ENCODE results near the gene PCIF1.
"Not testable (repeated sequence)": the region's sequence is repeated elsewhere in the genome, so short reads cannot be mapped to it uniquely, and the experiment has no call there.

PCIF1 gene

DNA sequence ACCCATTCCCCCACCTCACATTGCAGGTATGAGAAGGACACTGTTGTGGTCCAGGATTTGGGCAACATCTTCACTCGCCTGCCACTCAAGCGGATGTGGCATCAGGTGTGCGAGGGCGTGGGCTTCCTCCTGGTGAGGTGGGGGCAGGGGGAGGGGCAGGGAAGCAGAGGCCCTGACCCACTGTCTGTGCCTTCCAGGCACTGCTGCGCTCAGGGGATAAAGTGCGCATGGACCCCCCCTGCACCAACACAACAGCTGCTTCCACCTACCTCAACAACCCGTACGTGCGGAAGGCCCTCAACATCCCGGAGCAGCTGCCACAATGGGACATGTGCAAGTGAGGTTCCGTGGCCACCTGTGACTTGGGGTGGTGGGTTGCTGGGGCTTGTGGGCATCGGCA, 39.7 kb upstream of the PCIF1 start:
- Histone ChIP-seq H3K36me3 (ENCODE audit: control insufficient read depth, insufficient read depth, low read length, severe bottlenecking) (peaks cover 48% of the 10 kb centered on the region), H3K9me3 (ENCODE audit: control insufficient read depth, low read length) (no peaks in the 10 kb centered on the region), H3K4me3 (ENCODE audit: low read length) (no peak overlapping the region), H3K4me1 (ENCODE audit: control insufficient read depth, insufficient read depth, low read length) (peaks cover 20% of the 10 kb centered on the region), H3K27me3 (replicated peaks; ENCODE audit: control insufficient read depth, insufficient read depth, low read length) (no peaks in the 10 kb centered on the region), H3K9ac (ENCODE audit: low read length) (no peak overlapping the region)
- no peak for DNase-seq (ENCODE audit: low read depth)

- H3K36me3 ChIP-seq (ENCODE audit: control insufficient read depth, insufficient read depth, low read length, severe bottlenecking), result peaks cover 65% of the 10 kb centered on the region
These were observed 37.8 kb upstream of the PCIF1 start for GRCh38 chr20:45896641-45897161.

DNA sequence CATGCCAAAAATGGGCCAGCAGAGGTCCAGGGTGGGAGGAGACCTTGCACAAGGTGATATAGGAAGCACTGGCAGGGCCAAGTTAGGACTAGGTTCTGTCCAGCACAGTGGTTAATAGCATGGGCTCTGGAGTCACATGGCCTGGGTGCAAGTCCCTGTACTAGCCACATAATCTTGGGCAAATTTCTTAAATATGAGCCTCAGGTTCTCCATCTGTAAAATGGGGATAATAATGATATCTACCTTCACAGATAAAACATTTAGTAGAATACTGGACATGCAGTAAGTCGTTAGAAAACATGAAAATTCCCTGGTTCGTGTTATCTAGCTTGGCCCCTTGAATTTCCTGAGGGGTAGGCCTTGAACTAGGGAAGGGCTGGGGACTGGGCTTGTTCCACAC, 37.2 kb upstream of the PCIF1 start:
- Histone ChIP-seq H3K27me3 (replicated peaks; ENCODE audit: control insufficient read depth, insufficient read depth, low read length) (no peaks in the 10 kb centered on the region), H3K9me3 (ENCODE audit: control insufficient read depth, low read length) (no peaks in the 10 kb centered on the region), H3K4me1 (ENCODE audit: control insufficient read depth, insufficient read depth, low read length) (peaks cover 4% of the 10 kb centered on the region), H3K9ac (ENCODE audit: low read length) (no peak overlapping the region), H3K36me3 (ENCODE audit: control insufficient read depth, insufficient read depth, low read length, severe bottlenecking) (peaks cover 71% of the 10 kb centered on the region), H3K4me3 (ENCODE audit: low read length) (no peak overlapping the region)
- no peak for DNase-seq (ENCODE audit: low read depth)

More at GRCh38 chr20:45896641-45897161, 37.8 kb upstream of the PCIF1 start:
- Histone ChIP-seq H3K9me3 (ENCODE audit: control insufficient read depth, low read length) (no peaks in the 10 kb centered on the region), H3K4me1 (ENCODE audit: control insufficient read depth, insufficient read depth, low read length) (peaks cover 10% of the 10 kb centered on the region), H3K4me3 (ENCODE audit: low read length) (no peak overlapping the region), H3K9ac (ENCODE audit: low read length) (no peak overlapping the region), H3K27me3 (replicated peaks; ENCODE audit: control insufficient read depth, insufficient read depth, low read length) (no peaks in the 10 kb centered on the region)
- DNase-seq (ENCODE audit: low read depth), result no peak

GRCh38 chr20:45897692-45898091, 36.8 kb upstream of the PCIF1 start:
- no peaks in the 10 kb centered on the region for H3K9me3 ChIP-seq (ENCODE audit: control insufficient read depth, low read length)
- H3K9ac ChIP-seq (ENCODE audit: low read length), result no peak overlapping the region
- no peak overlapping the region for H3K4me3 ChIP-seq (ENCODE audit: low read length)
- H3K36me3 ChIP-seq (ENCODE audit: control insufficient read depth, insufficient read depth, low read length, severe bottlenecking), result peaks cover 72% of the 10 kb centered on the region
- DNase-seq (ENCODE audit: low read depth), result no peak
- H3K27me3 ChIP-seq (replicated peaks; ENCODE audit: control insufficient read depth, insufficient read depth, low read length), result no peaks in the 10 kb centered on the region
- no peaks in the 10 kb centered on the region for H3K4me1 ChIP-seq (ENCODE audit: control insufficient read depth, insufficient read depth, low read length)

DNA sequence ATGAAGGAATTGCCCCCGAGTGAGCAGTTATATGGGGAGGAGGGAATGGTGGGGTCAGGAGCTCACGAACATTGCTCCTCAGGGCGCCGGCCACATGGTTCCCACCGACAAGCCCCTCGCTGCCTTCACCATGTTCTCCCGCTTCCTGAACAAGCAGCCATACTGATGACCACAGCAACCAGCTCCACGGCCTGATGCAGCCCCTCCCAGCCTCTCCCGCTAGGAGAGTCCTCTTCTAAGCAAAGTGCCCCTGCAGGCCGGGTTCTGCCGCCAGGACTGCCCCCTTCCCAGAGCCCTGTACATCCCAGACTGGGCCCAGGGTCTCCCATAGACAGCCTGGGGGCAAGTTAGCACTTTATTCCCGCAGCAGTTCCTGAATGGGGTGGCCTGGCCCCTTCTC, 36.2 kb upstream of the PCIF1 start:
- Histone ChIP-seq H3K4me1 (ENCODE audit: control insufficient read depth, insufficient read depth, low read length) (no peaks in the 10 kb centered on the region), H3K9me3 (ENCODE audit: control insufficient read depth, low read length) (no peaks in the 10 kb centered on the region), H3K4me3 (ENCODE audit: low read length) (no peak overlapping the region), H3K9ac (ENCODE audit: low read length) (no peak overlapping the region), H3K27me3 (replicated peaks; ENCODE audit: control insufficient read depth, insufficient read depth, low read length) (no peaks in the 10 kb centered on the region), H3K36me3 (ENCODE audit: control insufficient read depth, insufficient read depth, low read length, severe bottlenecking) (peaks cover 76% of the 10 kb centered on the region)
- no peak for DNase-seq (ENCODE audit: low read depth)

- H3K4me3 ChIP-seq (ENCODE audit: low read length), result no peak overlapping the region
- H3K9me3 ChIP-seq (ENCODE audit: control insufficient read depth, low read length), result no peaks in the 10 kb centered on the region
- no peaks in the 10 kb centered on the region for H3K27me3 ChIP-seq (replicated peaks; ENCODE audit: control insufficient read depth, insufficient read depth, low read length)
- no peak overlapping the region for H3K9ac ChIP-seq (ENCODE audit: low read length)
- no peak for DNase-seq (ENCODE audit: low read depth)
- no peaks in the 10 kb centered on the region for H3K4me1 ChIP-seq (ENCODE audit: control insufficient read depth, insufficient read depth, low read length)
- peaks cover 79% of the 10 kb centered on the region for H3K36me3 ChIP-seq (ENCODE audit: control insufficient read depth, insufficient read depth, low read length, severe bottlenecking)
These were observed 35.2 kb upstream of the PCIF1 start for GRCh38 chr20:45899046-45899835.

GRCh38 chr20:45901332-45901731, 33.2 kb upstream of the PCIF1 start:
- not testable (repeated sequence) for H3K4me3 ChIP-seq (ENCODE audit: low read length); H3K27me3 ChIP-seq (replicated peaks; ENCODE audit: control insufficient read depth, insufficient read depth, low read length); H3K4me1 ChIP-seq (ENCODE audit: control insufficient read depth, insufficient read depth, low read length); DNase-seq (ENCODE audit: low read depth); H3K9me3 ChIP-seq (ENCODE audit: control insufficient read depth, low read length); H3K9ac ChIP-seq (ENCODE audit: low read length)
- H3K36me3 ChIP-seq (ENCODE audit: control insufficient read depth, insufficient read depth, low read length, severe bottlenecking), result peaks cover 96% of the 10 kb centered on the region

- Histone ChIP-seq H3K4me3 (ENCODE audit: low read length) (no peak overlapping the region), H3K36me3 (ENCODE audit: control insufficient read depth, insufficient read depth, low read length, severe bottlenecking) (peaks cover 92% of the 10 kb centered on the region), H3K9me3 (ENCODE audit: control insufficient read depth, low read length) (no peaks in the 10 kb centered on the region), H3K9ac (ENCODE audit: low read length) (no peak overlapping the region), H3K4me1 (ENCODE audit: control insufficient read depth, insufficient read depth, low read length) (peaks cover 9% of the 10 kb centered on the region), H3K27me3 (replicated peaks; ENCODE audit: control insufficient read depth, insufficient read depth, low read length) (no peaks in the 10 kb centered on the region)
- no peak for DNase-seq (ENCODE audit: low read depth)
These were observed 32.2 kb upstream of the PCIF1 start for GRCh38 chr20:45902199-45902701.

- peaks cover 18% of the 10 kb centered on the region for H3K4me1 ChIP-seq (ENCODE audit: control insufficient read depth, insufficient read depth, low read length)
- no peak for DNase-seq (ENCODE audit: low read depth)
- no peak overlapping the region for H3K9ac ChIP-seq (ENCODE audit: low read length)
- H3K9me3 ChIP-seq (ENCODE audit: control insufficient read depth, low read length), result no peaks in the 10 kb centered on the region
- no peaks in the 10 kb centered on the region for H3K27me3 ChIP-seq (replicated peaks; ENCODE audit: control insufficient read depth, insufficient read depth, low read length)
- H3K36me3 ChIP-seq (ENCODE audit: control insufficient read depth, insufficient read depth, low read length, severe bottlenecking), result peaks cover 84% of the 10 kb centered on the region
- H3K4me3 ChIP-seq (ENCODE audit: low read length), result no peak overlapping the region
These were observed 29.6 kb upstream of the PCIF1 start for GRCh38 chr20:45904583-45905504.

DNA sequence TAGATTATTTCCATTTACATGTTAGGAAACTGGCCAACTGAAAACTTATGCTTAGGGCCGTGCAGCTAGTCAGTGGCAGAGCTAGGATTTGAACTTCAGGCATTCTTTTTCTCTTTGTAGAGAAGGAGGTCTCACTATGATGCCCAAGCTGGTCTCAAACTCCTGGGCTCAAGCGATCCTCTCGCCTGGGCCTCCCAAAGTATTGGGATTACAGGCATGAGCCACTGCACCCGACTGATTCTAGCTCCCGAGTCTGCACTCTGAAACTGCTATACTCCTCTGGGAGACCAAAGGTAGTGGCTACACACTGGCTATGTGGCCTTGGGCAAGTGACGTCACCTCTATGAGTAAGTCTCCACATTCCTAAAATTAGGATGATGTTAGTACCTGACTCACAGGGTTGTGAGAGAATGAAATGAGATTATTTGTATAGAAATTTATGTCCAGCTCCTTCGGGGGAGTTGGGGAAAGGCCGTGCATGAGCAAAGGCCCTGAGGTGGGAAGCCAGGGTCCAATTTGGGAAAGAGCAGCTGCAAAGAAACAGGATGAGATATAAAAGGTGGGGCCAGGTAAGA, 28.9 kb upstream of the PCIF1 start:
- H3K27me3 ChIP-seq (replicated peaks; ENCODE audit: control insufficient read depth, insufficient read depth, low read length), result no peaks in the 10 kb centered on the region
- DNase-seq (ENCODE audit: low read depth), result peak; percentile 52
- H3K4me3 ChIP-seq (ENCODE audit: low read length), result no peak overlapping the region
- H3K9me3 ChIP-seq (ENCODE audit: control insufficient read depth, low read length), result no peaks in the 10 kb centered on the region
- H3K9ac ChIP-seq (ENCODE audit: low read length), result peak overlapping the region; percentile 21
- peaks cover 79% of the 10 kb centered on the region for H3K36me3 ChIP-seq (ENCODE audit: control insufficient read depth, insufficient read depth, low read length, severe bottlenecking)
- H3K4me1 ChIP-seq (ENCODE audit: control insufficient read depth, insufficient read depth, low read length), result peaks cover 21% of the 10 kb centered on the region
